K562 (cell line): ENCODE data around the gene CAMK2G. TPM values are rescaled to one million over a fixed set of nuclear protein-coding genes. Genes with fewer than 3 reads are reported as not detected.
"Not testable (repeated sequence)": the region's sequence is repeated elsewhere in the genome, so short reads cannot be mapped to it uniquely, and the experiment has no call there.

Experiments
- ATAC-seq: fragments of 200-7000 bp; cut with Tn5 transposase; 3 replicates; pipeline ENCODE4 v1.9.1; 2020; ENCODE audit warnings: moderate library complexity
- BruUV-seq: library from RNA; stranded (reverse); fragments of 400-500 nt; replicated peaks from 2 replicates; lab custom pipeline; 2021; lab: Mats Ljungman, UMichigan
- CTCF ChIA-PET: fragments of 300-600 bp; formaldehyde crosslinking; extraction: SDS; loops from one replicate; lab custom pipeline; 2021; ENCODE audit warnings: low intra/inter-chr PET ratio; lab: Yijun Ruan, JAX
- POLR2A ChIA-PET: fragments of 300-600, 350-650 bp; sonication (Branson Sonifier 250); formaldehyde crosslinking; extraction: SDS; loops from one replicate; lab custom pipeline; 2021; ENCODE audit warnings: antibody characterized with exemption, inconsistent platforms; lab: Yijun Ruan, JAX
- DNase-seq, 4 experiments: peaks; one replicate each; pipeline versions ENCODE4 v3.0.0 to v3.0.0-alpha.2; 2011 to 2018; ENCODE audit warnings: low spot score in 3 of 4, mixed read lengths in 3 of 4; ENCODE audit errors: extremely low read depth in 1 of 4
- FAIRE-seq: peaks from 2 replicates; lab custom pipeline; 2011; peaks lifted over from hg19 to GRCh38; lab: Jason Lieb, UNC
- H2AFZ ChIP-seq: 2 replicates; pipeline ENCODE4 v1.6.0; 2011; ENCODE audit warnings: low read depth, low read length, control low read depth, inconsistent platforms
- H3K27ac ChIP-seq: fragments of 200-600 bp; 3 replicates; pipeline ENCODE4 v1.8.0; 2011; ENCODE audit warnings: low read depth, mild to moderate bottlenecking, control low read depth, inconsistent platforms, low read length, moderate library complexity, mixed read lengths; ENCODE audit errors: extremely low read depth
- H3K27me3 ChIP-seq, 2 experiments: fragments of 300-600 bp in 1 of 2; 2 replicates in 1 of 2; 3 replicates in 1 of 2; pipeline versions ENCODE4 v1.6.0 to v1.8.0; 2011; ENCODE audit warnings: inconsistent platforms in 2 of 2, low read length in 2 of 2, mild to moderate bottlenecking in 1 of 2, mixed read lengths in 1 of 2, moderate library complexity in 1 of 2; ENCODE audit not compliant: control insufficient read depth in 2 of 2, insufficient read depth in 2 of 2
- H3K36me3 ChIP-seq: fragments of 300-600 bp; 3 replicates; pipeline ENCODE4 v1.8.0; 2011; ENCODE audit warnings: mild to moderate bottlenecking, low read length, inconsistent platforms; ENCODE audit not compliant: control insufficient read depth, insufficient read depth
- H3K4me1 ChIP-seq, 2 experiments: fragments of 200-600 bp in 1 of 2; replicated peaks in 1 of 2; 2 replicates in 1 of 2; 3 replicates in 1 of 2; pipeline versions ENCODE4 v1.5.1 to v1.8.0; 2011; ENCODE audit warnings: inconsistent platforms in 2 of 2, low read length in 2 of 2, mild to moderate bottlenecking in 1 of 2, mixed read lengths in 1 of 2, moderate library complexity in 1 of 2; ENCODE audit not compliant: control insufficient read depth in 2 of 2, insufficient read depth in 2 of 2
- H3K4me2 ChIP-seq: 2 replicates; pipeline ENCODE4 v1.6.1; 2011; ENCODE audit warnings: low read length, control low read depth, inconsistent platforms, mixed read lengths; ENCODE audit not compliant: insufficient read depth
- H3K4me3 ChIP-seq: fragments of 200-600 bp; sonication (generic), shearing (Covaris generic); 2 replicates; pipeline ENCODE4 v1.5.1; 2016; ENCODE audit warnings: control low read depth, inconsistent platforms
- H3K79me2 ChIP-seq: fragments of 200-600 bp; 3 replicates; pipeline ENCODE4 v1.8.0; 2011; ENCODE audit warnings: low read length, inconsistent platforms; ENCODE audit not compliant: control insufficient read depth, insufficient read depth
- H3K9ac ChIP-seq, 2 experiments: 2 replicates each; pipeline versions ENCODE4 v1.6.0 to v1.6.1; 2011; ENCODE audit warnings: low read depth in 2 of 2, low read length in 2 of 2, control low read depth in 1 of 2, inconsistent platforms in 1 of 2, mild to moderate bottlenecking in 1 of 2, mixed read lengths in 1 of 2; ENCODE audit not compliant: insufficient read depth in 1 of 2
- H3K9me1 ChIP-seq: one replicate; pipeline ENCODE4 v1.6.0; 2011; ENCODE audit warnings: inconsistent platforms, mild to moderate bottlenecking, low read length, moderate library complexity; ENCODE audit not compliant: control insufficient read depth, insufficient read depth
- H3K9me3 ChIP-seq: replicated peaks from 2 replicates; pipeline ENCODE4 v1.5.1; 2011; ENCODE audit warnings: low read depth, low read length, inconsistent platforms; ENCODE audit not compliant: control insufficient read depth, insufficient read depth
- H4K20me1 ChIP-seq: replicated peaks from 2 replicates; pipeline ENCODE4 v1.6.1; 2011; ENCODE audit warnings: low read length, inconsistent platforms, mixed read lengths; ENCODE audit not compliant: control insufficient read depth, insufficient read depth
- CLOCK ChIP-seq: fragments of 250-450 bp; sonication (Bioruptor Pico); IDR thresholded peaks from 2 replicates; pipeline ENCODE4 v1.4.0; 2020; ENCODE audit warnings: mild to moderate bottlenecking, moderate library complexity, borderline replicate concordance
- MCM2 ChIP-seq: fragments of 450-650 bp; IDR thresholded peaks from 2 replicates; pipeline ENCODE4 v1.6.1; 2017; ENCODE audit warnings: low read depth, mild to moderate bottlenecking
- STAG1 ChIP-seq: sonication (generic); formaldehyde crosslinking; IDR thresholded peaks from 2 replicates; pipeline ENCODE4 v1.5.0; 2020; ENCODE audit warnings: missing genetic modification reagents, borderline replicate concordance
- TAF9B ChIP-seq: fragments of 450-650 bp; IDR thresholded peaks from 2 replicates; pipeline ENCODE4 v1.6.1; 2018; ENCODE audit warnings: mild to moderate bottlenecking; ENCODE audit not compliant: partially characterized antibody
- ZC3H11A ChIP-seq: IDR thresholded peaks from 2 replicates; pipeline ENCODE4 v1.6.1; 2012; ENCODE audit warnings: low read depth, low read length, improper control_type of control experiment
- ZNF507 ChIP-seq: conservative IDR thresholded peaks from 2 replicates; pipeline ENCODE4 v1.6.1; 2017; ENCODE audit warnings: missing genetic modification characterization, missing compliant biosample characterization
- ZNF551 ChIP-seq: fragments of 250-450 bp; sonication (Bioruptor Pico); IDR thresholded peaks from 2 replicates; pipeline ENCODE4 v1.5.0; 2021; ENCODE audit warnings: mild to moderate bottlenecking, moderate library complexity
- WGBS: fragments of 100-300 bp; shearing (Covaris generic); methylation state at CpG from one replicate; pipeline ENCODE4 v1.1.6; 2016; ENCODE audit warnings: low coverage, mixed read lengths; ENCODE audit not compliant: insufficient coverage; ENCODE audit errors: missing lambda C conversion rate; 5-methylcytosine and 5-hydroxymethylcytosine counted together
- in situ Hi-C: fragments of 300-500 bp; cut with MboI; formaldehyde crosslinking; loops from 4 replicates; pipeline ENCODE4 v1.15.0; 2018; ENCODE audit warnings: inconsistent platforms, mixed read lengths
- intact Hi-C: fragments of 100-400 bp; cut with micrococcal nuclease; formaldehyde crosslinking; loops from 2 replicates; pipeline ENCODE4 v1.14.2; 2022
- polyA plus RNA-seq, 8 experiments: library from polyadenylated mRNA; depleted of rRNA in 4 of 8; stranded (reverse) in 5 of 8; unstranded in 3 of 8; fragments of >200 nt; fragmentation: Nextera tagmentation in 2 of 8; fragmentation: Illumina TruSeq in 1 of 8; extraction: Ambion mirVana in 2 of 8; extraction: Trizol in 1 of 8; gene quantifications; 2 replicates each; pipeline versions ENCODE4 v1.2.1 to v1.2.3, GENCODE V29; 2011 to 2014; ENCODE audit warnings: inconsistent platforms in 1 of 8, missing spikeins in 1 of 8
- total RNA-seq, 7 experiments: library from RNA; depleted of rRNA in 6 of 7; stranded (reverse); fragments of >200 nt in 6 of 7; fragmentation: Illumina TruSeq in 2 of 7; extraction: Trizol in 2 of 7; gene quantifications; 2 replicates each; pipeline versions ENCODE4 v1.2.1 to v1.2.3, GENCODE V29; 2011 to 2021; ENCODE audit warnings: low replicate concordance in 1 of 7

Gene CAMK2G
- total and polyA plus RNA-seq, 9 of the 15 experiments (the other 6 are each of a cell fraction or from before 2014, with no cell fraction given), result 9.0 to 37.9 (median 32.6) TPM

DNA sequence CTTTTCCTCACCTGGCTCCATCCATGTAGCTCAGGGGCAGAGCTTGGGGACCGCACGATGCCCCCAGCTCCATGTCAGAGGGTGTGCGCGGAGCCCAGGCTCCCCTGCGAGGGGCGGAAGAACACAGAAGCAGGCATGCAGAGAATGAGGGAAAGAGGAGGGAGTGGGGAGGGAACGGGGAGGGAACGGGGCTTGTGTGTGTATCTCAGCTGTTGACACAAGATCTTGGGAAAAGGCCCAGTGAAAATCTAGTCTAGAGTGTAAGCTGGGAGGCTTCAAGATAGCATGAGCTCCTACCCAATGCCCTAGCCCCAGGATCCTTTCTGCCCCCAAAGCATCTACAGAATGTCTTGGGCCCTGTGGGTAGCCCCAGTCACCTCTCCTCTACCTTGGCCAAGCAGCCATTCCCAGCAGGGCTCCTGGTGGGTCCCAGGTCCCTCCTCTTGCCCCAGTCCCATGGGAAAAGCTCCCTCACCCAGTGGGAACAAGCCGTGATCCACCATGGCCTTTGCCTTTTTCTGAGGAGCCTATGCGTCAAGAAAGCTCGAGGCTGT, 37.9 kb downstream of the CAMK2G start (continued):
- no peak for TF ChIP-seq CLOCK
- no peak for TF ChIP-seq STAG1 (CRISPR knock-in tag)
- TF ChIP-seq MCM2, result no peak
- TF ChIP-seq TAF9B, result no peak
- no peak for TF ChIP-seq ZNF507 (tag)
- TF ChIP-seq ZNF551, result no peak
- TF ChIP-seq, all 486 proteins: peak for 0

GRCh38 chr10:73829090-73829489, 45.3 kb downstream of the CAMK2G start:
- H3K9me3 ChIP-seq, in situ Hi-C loops, H3K27me3 ChIP-seq, ATAC-seq, H3K4me3 ChIP-seq, BruUV-seq, intact Hi-C loops, FAIRE-seq, H3K9ac ChIP-seq, CTCF ChIA-PET, H3K79me2 ChIP-seq, H3K4me2 ChIP-seq, H2AFZ ChIP-seq, H3K27ac ChIP-seq, H3K9me1 ChIP-seq, H4K20me1 ChIP-seq, DNase-seq: not testable (repeated sequence)
- WGBS, result 83% methylated on average over 7 of the region's 7 CpGs
- POLR2A ChIA-PET, result interaction anchor here (1.0 kb wide), 1 partner anchor 23 kb away, joined by 3 read pairs; no protein-coding TSS in a partner anchor
- peak; percentile 38; the same call in 1 of the 2 replicates for TF ChIP-seq ZC3H11A
- Histone ChIP-seq H3K36me3 (peaks cover 16% of the 10 kb centered on the region; the same call in 2 of the 3 replicates), H3K4me1 (peaks cover 0 to 10% of the 10 kb centered on the region in 2 experiments; a peak in 2 of 5 replicates)
